Effector CD4-positive, alpha-beta T cell (primary cell): Measurements from ENCODE around the gene PTCHD1.

Experiments used
- DNase-seq: peaks from one replicate; pipeline ENCODE4 v3.0.0-alpha.2; 2020

PTCHD1 gene

DNA sequence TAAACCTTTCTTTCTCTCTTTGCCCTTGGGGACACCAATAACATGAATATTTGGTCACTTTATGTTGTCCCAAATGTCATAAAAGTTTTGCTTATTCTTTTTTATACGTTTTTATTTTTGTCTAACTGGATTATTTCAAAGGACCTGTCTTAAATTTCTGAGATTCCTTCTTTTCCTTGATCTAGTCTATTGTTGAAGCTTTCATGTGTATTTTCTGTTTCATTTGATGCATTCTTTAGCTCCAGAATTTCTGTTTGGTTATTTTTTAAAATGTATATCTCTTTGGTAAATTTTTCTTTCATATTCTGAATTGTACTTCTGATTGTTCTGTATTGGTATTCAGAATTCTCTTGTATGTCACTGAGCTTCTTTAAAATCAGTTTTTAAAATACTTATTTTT is 88.3 kb downstream of the PTCHD1 start:
- no peak for DNase-seq

DNA sequence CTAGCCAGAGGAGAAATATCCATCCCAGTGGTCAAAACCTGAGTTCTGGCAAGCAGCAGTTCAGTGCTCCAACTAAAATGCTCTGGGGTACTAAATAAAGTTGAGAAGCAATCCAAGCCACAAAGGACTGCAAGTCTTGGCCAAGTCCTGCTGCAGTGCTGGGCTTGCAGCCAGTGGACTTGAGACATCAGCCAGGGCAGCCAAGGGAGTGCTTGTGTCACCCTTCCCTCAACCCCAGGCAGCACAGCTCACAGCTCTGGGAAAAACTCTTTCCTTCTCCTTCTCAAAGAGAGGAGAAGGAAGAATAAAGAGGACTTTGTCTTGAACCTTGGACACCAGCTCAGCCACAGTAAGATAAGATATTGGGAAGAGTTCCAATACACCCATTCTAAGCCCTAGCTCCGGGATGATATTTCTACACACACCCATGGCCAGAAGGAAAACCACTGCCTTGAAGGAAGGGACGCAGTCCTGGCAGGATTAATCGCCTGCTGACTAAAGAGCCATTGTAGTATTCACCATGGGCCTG is 99.8 kb downstream of the PTCHD1 start:
- no peak for DNase-seq

- DNase-seq, result no peak
Observed at GRCh38 chrX:23435108-23435507, 100.5 kb downstream of the PTCHD1 start.

DNA sequence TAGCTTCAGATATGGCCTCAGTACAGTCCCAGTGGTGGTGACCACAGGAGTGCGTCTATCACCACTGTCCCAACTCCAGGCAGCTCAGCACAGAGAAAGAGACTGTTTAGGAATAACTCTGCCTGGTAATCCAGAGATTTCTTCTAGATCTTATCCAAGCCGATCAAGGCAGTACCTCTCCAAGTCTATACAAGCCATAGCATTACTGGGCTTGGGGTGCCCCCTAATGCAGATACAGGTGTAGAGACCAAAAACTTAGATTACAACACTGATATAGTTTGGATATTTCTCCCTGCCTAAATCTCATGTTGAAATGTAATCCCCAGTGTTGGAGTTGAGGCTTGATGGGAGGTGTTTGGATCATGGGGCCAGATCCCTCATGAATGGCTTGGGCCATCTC is 100.9 kb downstream of the PTCHD1 start:
- DNase-seq, result no peak

DNA sequence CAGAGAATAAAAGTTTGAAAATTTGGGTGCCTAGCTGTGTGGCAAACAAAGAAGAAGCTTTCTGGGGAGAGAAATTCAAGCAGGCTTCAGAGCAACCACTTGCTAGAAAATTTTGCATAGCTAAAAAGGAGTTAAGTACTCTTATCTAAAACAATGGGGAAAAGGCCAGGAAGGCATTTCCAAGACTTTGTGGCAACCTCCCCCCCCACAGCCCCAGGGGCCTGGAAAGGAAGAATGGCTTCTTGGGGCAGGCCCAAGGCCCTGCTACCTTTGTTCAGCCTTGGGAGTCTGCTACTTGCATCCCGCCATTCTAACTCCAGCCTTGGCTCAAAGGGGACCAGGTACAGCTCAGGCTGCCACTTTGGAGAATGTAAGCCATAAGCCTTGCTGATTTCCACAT is 102.2 kb downstream of the PTCHD1 start:
- no peak for DNase-seq

DNA sequence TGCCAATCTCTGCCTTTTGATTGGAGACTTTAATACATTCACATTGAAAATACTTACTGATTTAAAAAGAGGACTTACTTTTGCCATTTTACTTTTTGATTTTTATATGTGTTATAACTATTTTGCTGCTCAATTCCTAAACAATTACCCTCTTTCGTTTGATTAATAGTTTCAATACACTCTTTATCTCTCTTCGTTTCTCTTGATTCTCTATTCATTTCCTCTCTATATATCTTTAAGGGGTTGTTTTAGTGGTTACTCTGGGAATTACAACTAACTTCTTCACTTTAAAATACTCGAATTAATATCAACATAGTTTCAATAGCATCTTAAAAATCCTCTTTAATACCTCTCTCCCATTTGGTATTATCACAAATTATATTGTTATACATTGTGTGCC is 116.6 kb downstream of the PTCHD1 start:
- DNase-seq, result no peak
